Pancreas (tissue), 10 donors: Measurements from ENCODE around the gene CCDC9. TPM values are rescaled to one million over a fixed set of nuclear protein-coding genes. Genes with fewer than 3 reads are reported as not detected.

Source experiments
- ATAC-seq, 4 donors: fragments of 200-7000 bp; cut with Tn5 transposase; one replicate each; pipeline versions ENCODE4 v1.8.0 to v1.9.1; 2020; ENCODE audit warnings: mild to moderate bottlenecking in 4 of 4, moderate library complexity in 4 of 4
- DNase-seq, 6 donors: peaks; one replicate each; pipeline ENCODE4 v3.0.0-alpha.2; 2020
- FAIRE-seq: peaks from 2 replicates; lab custom pipeline; 2012; peaks lifted over from hg19 to GRCh38; lab: Jason Lieb, UNC
- H3K27ac ChIP-seq, 4 donors: fragments of 200-600 bp; sonication (generic); 1 replicate in 3 of 4; 2 replicates in 1 of 4; pipeline versions ENCODE4 v1.5.0 to v1.8.0; 2020
- H3K27me3 ChIP-seq, 4 donors: fragments of 200-600 bp; one replicate each; pipeline ENCODE4 v1.8.0; 2021
- H3K36me3 ChIP-seq, 3 donors: fragments of 200-600 bp; sonication (generic) in 1 of 3; one replicate each; pipeline versions ENCODE4 v1.5.0 to v1.8.0; 2020 to 2021
- H3K4me1 ChIP-seq, 3 donors: fragments of 200-600 bp; one replicate each; pipeline ENCODE4 v1.8.0; 2021
- H3K4me3 ChIP-seq, 4 donors: fragments of 200-600 bp; sonication (generic) in 2 of 4; one replicate each; pipeline versions ENCODE4 v1.5.0 to v1.8.0; 2020 to 2021
- H3K9me3 ChIP-seq, 4 donors: fragments of 200-600 bp; one replicate each; pipeline ENCODE4 v1.8.0; 2021
- CTCF ChIP-seq, 4 donors: fragments of 200-600 bp; sonication (generic) in 3 of 4; IDR thresholded peaks; one replicate each; pipeline versions ENCODE4 v1.5.0 to v1.8.0; 2021; ENCODE audit warnings: antibody characterized with exemption in 4 of 4
- WGBS, 2 donors: extraction: QIAGEN DNeasy Blood & Tissue Kit; methylation state at CpG; one replicate each; pipeline ENCODE4 v1.1.7; 2013; 5-methylcytosine and 5-hydroxymethylcytosine counted together
- intact Hi-C, 3 donors: fragments of 100-400 bp; cut with DNase I; formaldehyde crosslinking; loops; one replicate each; pipeline versions ENCODE4 v1.11.1 to v1.14.2; 2022
- polyA plus RNA-seq, 2 donors: library from polyadenylated mRNA; stranded (reverse); fragments of 200-250 nt; gene quantifications; one replicate each; pipeline ENCODE4 v1.2.3, GENCODE V29; 2013
- total RNA-seq, 6 donors: library from RNA; stranded (reverse); fragmentation: NEBNext Ultra II Directional in 4 of 6; extraction: Animal tissue kit (Norgen Biotek cat#: 25700) in 4 of 6; gene quantifications; one replicate each; pipeline versions ENCODE4 v1.2.1 to v1.2.4, GENCODE V29; 2021 to 2023
- donor health status: healthy with polysubstance abuse.
- donor health status: DM: no; HTN: no; CAD: no; lungs with moderate emphysema.
- donor health status: DM: no; HTN: no; CAD: no.
- donor health status: control.
- donor health status: control.
- donor health status: Bipolar disorder and iron deficiency.
- donor health status: DM: yes; HTN: yes; CAD: no.
- donor health status: DM: no; HTN: no; CAD: no.
- donor health status: DM: no; HTN: no; CAD: no.
- donor health status: DM: yes; HTN: yes; CAD: no.

Gene CCDC9
- total and polyA plus RNA-seq, 8 donors: 24.6 to 102 (median 37.8) TPM

DNA sequence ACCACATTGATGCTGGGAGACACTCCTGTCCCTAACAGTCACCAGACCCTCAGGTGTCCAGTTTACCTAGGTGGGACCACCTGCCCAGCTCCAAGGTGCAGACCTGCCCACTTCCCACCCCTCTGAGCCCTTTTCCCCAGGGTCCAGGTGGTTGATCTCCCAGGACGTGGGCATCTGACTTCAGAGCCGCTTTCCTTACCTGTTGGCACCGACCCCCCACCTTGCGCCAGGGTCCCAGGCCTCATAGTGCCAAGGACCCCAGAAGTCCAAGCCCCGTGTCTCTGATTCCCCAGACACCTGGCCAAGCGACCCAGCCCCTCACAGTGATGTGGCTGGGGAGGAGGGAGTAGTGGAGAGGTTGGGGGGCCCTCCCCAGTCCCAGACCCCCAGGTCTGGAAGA lies 15.8 kb upstream of the CCDC9 start:
- no peak for ATAC-seq
- H3K9me3 ChIP-seq: no peaks in the 10 kb centered on the region
- TF ChIP-seq CTCF (IDR thresholded peaks at IDR 0.05): no peak
- peak in 1 of 6 donors; percentile 74 for DNase-seq
- H3K4me3 ChIP-seq: peak overlapping the region in 1 of 4 donors; percentile 18
- H3K4me1 ChIP-seq: peaks cover 5 to 11% (median 5%) of the 10 kb centered on the region in 3 donors
- no peaks in the 10 kb centered on the region for H3K36me3 ChIP-seq
- no peaks in the 10 kb centered on the region for H3K27me3 ChIP-seq
- intact Hi-C loops: loop anchor here in 1 of 3 donors (10.0 kb wide), 1 partner anchor 86 kb away; no protein-coding TSS in a partner anchor
- no peak overlapping the region for H3K27ac ChIP-seq
- FAIRE-seq: no peak
- WGBS, 2 donors: 49 to 51% methylated on average over 6 of the region's 6 CpGs

- H3K9me3 ChIP-seq: no peaks in the 10 kb centered on the region
- no peaks in the 10 kb centered on the region for H3K36me3 ChIP-seq
- peaks cover 5 to 11% (median 5%) of the 10 kb centered on the region in 3 donors for H3K4me1 ChIP-seq
- ATAC-seq (peak; percentile 78 to 83 (median 81)), FAIRE-seq (no peak), DNase-seq (peak; percentile 87 to 96 (median 91))
- H3K27ac ChIP-seq: no peak overlapping the region
- H3K4me3 ChIP-seq: peak overlapping the region in 1 of 4 donors; percentile 18
- WGBS, 2 donors: 7 to 8% methylated on average over 23 to 24 of the region's 27 CpGs
- intact Hi-C loops: loop anchor here in 1 of 3 donors (10.0 kb wide), 1 partner anchor 86 kb away; no protein-coding TSS in a partner anchor
- H3K27me3 ChIP-seq: no peaks in the 10 kb centered on the region
- no peak for TF ChIP-seq CTCF (IDR thresholded peaks at IDR 0.05)
Observed at GRCh38 chr19:47240996-47241918, 15.1 kb upstream of the CCDC9 start.

DNA sequence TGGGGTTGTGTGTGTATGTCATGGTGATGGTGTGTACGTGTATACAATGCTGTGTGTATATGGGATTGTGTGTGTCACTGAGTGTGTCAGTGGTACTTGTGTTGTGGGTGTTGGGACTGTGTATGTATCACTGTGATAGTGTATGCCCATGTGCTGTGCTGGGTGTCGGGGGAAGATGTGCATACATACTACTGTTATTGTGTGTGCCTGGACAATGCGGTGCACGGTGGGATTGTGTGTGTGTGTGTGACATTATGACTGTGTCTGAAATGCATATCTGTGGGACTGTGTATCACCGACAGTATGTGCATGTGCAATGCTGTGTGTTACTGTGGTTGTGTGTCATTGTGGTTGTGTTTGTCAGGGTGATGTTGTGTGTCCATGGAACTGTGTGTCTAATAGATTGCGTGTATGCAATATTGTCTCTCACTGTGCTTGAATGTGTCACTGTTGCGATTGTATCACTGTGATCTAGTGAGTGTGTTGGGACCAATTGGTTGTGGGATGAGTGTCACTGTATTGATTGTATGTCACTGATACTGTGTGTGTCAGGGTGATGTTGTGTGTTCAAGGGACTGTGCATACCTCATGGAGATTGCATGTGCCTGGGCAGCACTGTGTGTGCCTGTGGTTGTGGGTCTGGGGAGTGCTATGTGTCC lies 14.3 kb upstream of the CCDC9 start:
- Histone ChIP-seq H3K27ac (no peak overlapping the region), H3K27me3 (no peaks in the 10 kb centered on the region), H3K4me1 (peaks cover 5 to 11% (median 5%) of the 10 kb centered on the region in 3 donors), H3K4me3 (no peak overlapping the region), H3K9me3 (no peaks in the 10 kb centered on the region), H3K36me3 (no peaks in the 10 kb centered on the region)
- ATAC-seq (no peak), FAIRE-seq (no peak), DNase-seq (no peak)
- no peak for TF ChIP-seq CTCF (IDR thresholded peaks at IDR 0.05)
- intact Hi-C loops: loop anchor here in 1 of 3 donors (10.0 kb wide), 1 partner anchor 87 kb away; no protein-coding TSS in a partner anchor
- WGBS, 2 donors: 71 to 72% methylated on average over 7 of the region's 7 CpGs

GRCh38 chr19:47243364-47243775 lies 13.0 kb upstream of the CCDC9 start:
- intact Hi-C loops: loop anchor here in 1 of 3 donors (10.0 kb wide), 1 partner anchor 89 kb away; no protein-coding TSS in a partner anchor
- no peak for TF ChIP-seq CTCF (IDR thresholded peaks at IDR 0.05)
- H3K27ac ChIP-seq: no peak overlapping the region
- H3K4me3 ChIP-seq: peak overlapping the region in 1 of 4 donors; percentile 9
- no peaks in the 10 kb centered on the region for H3K36me3 ChIP-seq
- WGBS, 2 donors: 21 to 31% methylated on average over 6 to 8 of the region's 9 CpGs
- no peaks in the 10 kb centered on the region for H3K9me3 ChIP-seq
- H3K27me3 ChIP-seq: no peaks in the 10 kb centered on the region
- FAIRE-seq (no peak), DNase-seq (no peak), ATAC-seq (no peak)
- H3K4me1 ChIP-seq: peaks cover 5 to 11% (median 8%) of the 10 kb centered on the region in 3 donors
